Measurements from ENCODE around the gene OR10Z1.

- TF ChIP-seq EP300 (IDR thresholded peaks at IDR 0.05; ENCODE audit: borderline replicate concordance) = no peak
- no peak for TF ChIP-seq CREB1 (IDR thresholded peaks at IDR 0.05; ENCODE audit: low read depth)
- TF ChIP-seq ZBTB7A (IDR thresholded peaks at IDR 0.05; ENCODE audit: low read depth) = no peak
- no peak for TF ChIP-seq CEBPB (IDR thresholded peaks at IDR 0.05)
- TF ChIP-seq REST (IDR thresholded peaks at IDR 0.05; ENCODE audit: low read depth) = no peak
- no peak for TF ChIP-seq FOXM1 (IDR thresholded peaks at IDR 0.05; ENCODE audit: borderline replicate concordance, low read depth)
- TF ChIP-seq RAD21 (IDR thresholded peaks at IDR 0.05; ENCODE audit: low read depth) = no peak
- TF ChIP-seq EGR1 (IDR thresholded peaks at IDR 0.05) = no peak
- no peak for TF ChIP-seq TCF12 (IDR thresholded peaks at IDR 0.05; ENCODE audit: low read depth)
- no peak for TF ChIP-seq TAF1 (IDR thresholded peaks at IDR 0.05; ENCODE audit: low read depth)
- no peak for TF ChIP-seq NFIC (IDR thresholded peaks at IDR 0.05)
- no peak for TF ChIP-seq YY1 (IDR thresholded peaks at IDR 0.05; ENCODE audit: low read depth)
- no peak for TF ChIP-seq MAX (IDR thresholded peaks at IDR 0.05)
Observed at GRCh38 chr1:158652721-158653334, 47.8 kb downstream of the OR10Z1 start.
